Activated CD4-positive, alpha-beta T cell treated with anti-CD3 and anti-CD28 coated beads, Interleukin-2, amount 10 ng/mL, durations not matched to agents 24 days and 14 days (primary cell): ENCODE measurements around the gene STARD8. TPM values are rescaled to one million over a fixed set of nuclear protein-coding genes. Genes with fewer than 3 reads are reported as not detected.
"Not testable (repeated sequence)": the region's sequence is repeated elsewhere in the genome, so short reads cannot be mapped to it uniquely, and the experiment has no call there.

Source experiments
- DNase-seq: peaks from one replicate; pipeline ENCODE4 v3.0.0; 2022
- H3K27ac Mint-ChIP-seq: one replicate; pipeline ENCODE4 v1.8.0; 2022; ENCODE audit warnings: mild to moderate bottlenecking, mixed read lengths
- H3K27me3 Mint-ChIP-seq: one replicate; pipeline ENCODE4 v1.8.0; 2022; ENCODE audit warnings: mixed read lengths
- H3K36me3 Mint-ChIP-seq: one replicate; pipeline ENCODE4 v1.8.0; 2022; ENCODE audit warnings: low read depth, mild to moderate bottlenecking, mixed read lengths
- H3K4me1 Mint-ChIP-seq: one replicate; pipeline ENCODE4 v1.8.0; 2021; ENCODE audit warnings: mixed read lengths
- H3K4me3 Mint-ChIP-seq: one replicate; pipeline ENCODE4 v1.8.0; 2022; ENCODE audit warnings: mild to moderate bottlenecking, moderate library complexity, mixed read lengths
- H3K9me3 Mint-ChIP-seq: one replicate; pipeline ENCODE4 v1.8.0; 2021; ENCODE audit warnings: mixed read lengths
- intact Hi-C: fragments of 100-400 bp; cut with micrococcal nuclease; formaldehyde crosslinking; loops from one replicate; pipeline ENCODE4 v1.15.1; 2023
- total RNA-seq: library from RNA; stranded (reverse); gene quantifications from 2 replicates; pipeline ENCODE4 v1.2.3, GENCODE V29; 2022

The STARD8 gene
- total RNA-seq, 1 donor from 2014 or later: 2.5 TPM

DNA sequence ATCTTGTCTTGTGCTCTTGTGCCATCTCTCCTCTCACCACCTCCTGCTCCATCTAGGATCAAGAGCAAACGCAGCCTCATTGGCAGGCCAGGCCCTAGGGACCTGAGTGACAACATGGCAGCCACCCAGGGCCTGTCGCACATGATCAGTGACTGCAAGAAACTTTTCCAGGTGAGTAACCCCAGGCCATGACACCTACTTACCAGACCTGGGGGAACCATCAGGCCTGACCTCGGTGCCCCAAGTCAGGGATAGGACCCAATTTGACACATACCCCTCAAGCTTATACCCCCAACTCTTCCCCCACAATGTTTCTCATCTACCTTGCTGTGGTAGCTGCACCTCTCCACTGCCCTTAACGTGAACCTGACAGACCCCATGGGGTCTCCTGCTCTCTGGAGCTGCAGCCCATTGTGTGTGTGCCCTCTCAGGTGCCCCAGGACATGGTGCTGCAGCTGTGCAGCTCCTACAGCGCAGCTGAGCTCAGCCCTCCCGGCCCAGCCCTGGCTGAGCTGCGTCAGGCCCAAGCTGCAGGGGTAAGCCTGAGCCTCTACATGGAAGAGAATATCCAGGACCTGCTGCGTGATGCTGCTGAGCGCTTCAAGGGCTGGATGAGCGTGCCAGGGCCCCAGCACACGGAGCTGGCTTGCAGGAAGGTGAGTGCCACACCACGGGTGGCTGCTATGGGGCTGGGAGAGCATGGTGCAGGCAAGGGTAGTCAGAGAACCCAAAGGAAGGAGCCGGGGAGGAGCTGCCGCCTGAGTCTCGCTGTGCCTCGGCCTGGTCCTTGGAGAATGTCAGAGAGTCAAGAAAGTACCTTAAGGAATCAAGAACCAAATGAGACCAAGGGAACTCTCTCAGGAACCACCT, 74.8 kb downstream of the STARD8 start:
- Mint-ChIP-seq H3K4me3 (no peak overlapping the region), H3K9me3 (no peaks in the 10 kb centered on the region), H3K27me3 (no peaks in the 10 kb centered on the region), H3K4me1 (no peaks in the 10 kb centered on the region), H3K27ac (no peak overlapping the region), H3K36me3 (no peaks in the 10 kb centered on the region)
- intact Hi-C loops: loop anchor here (10.0 kb wide), 1 partner anchor 563 kb away; no protein-coding TSS in a partner anchor
- no peak for DNase-seq

DNA sequence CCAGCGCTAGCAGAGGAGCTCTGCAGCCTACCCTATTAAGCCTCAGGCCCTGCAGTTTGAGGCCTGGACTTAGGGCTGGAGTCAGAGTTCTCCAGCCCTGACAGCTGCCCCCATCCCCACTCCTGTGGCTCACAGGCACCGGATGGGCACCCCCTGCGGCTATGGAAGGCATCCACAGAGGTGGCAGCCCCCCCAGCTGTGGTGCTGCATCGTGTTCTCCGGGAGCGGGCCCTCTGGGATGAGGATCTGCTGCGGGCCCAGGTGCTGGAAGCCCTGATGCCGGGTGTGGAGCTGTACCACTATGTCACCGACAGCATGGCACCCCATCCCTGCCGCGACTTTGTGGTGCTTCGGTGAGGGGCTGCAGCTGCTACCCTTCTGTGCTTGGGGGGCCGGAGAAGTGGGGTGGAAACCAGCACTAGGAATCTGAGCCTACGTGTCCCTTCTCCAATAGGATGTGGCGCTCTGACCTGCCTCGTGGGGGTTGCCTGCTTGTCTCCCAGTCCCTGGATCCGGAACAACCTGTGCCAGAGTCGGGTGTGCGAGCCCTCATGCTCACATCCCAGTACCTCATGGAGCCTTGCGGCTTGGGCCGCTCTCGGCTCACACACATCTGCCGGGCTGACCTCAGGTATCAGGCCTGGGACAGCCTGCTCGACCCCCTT, 76.2 kb downstream of the STARD8 start:
- intact Hi-C loops: loop anchor here (10.0 kb wide), 1 partner anchor 561 kb away; no protein-coding TSS in a partner anchor
- no peak overlapping the region for H3K27ac Mint-ChIP-seq

GRCh38 chrX:68724531-68725020, 77.1 kb downstream of the STARD8 start:
- Mint-ChIP-seq H3K9me3 (no peaks in the 10 kb centered on the region), H3K27ac (no peak overlapping the region), H3K36me3 (no peaks in the 10 kb centered on the region), H3K4me3 (no peak overlapping the region), H3K4me1 (no peaks in the 10 kb centered on the region), H3K27me3 (no peaks in the 10 kb centered on the region)
- no peak for DNase-seq
- intact Hi-C loops: loop anchor here (10.0 kb wide), 1 partner anchor 560 kb away; no protein-coding TSS in a partner anchor

More for the DNA sequence above, 76.2 kb downstream of the STARD8 start:
- Mint-ChIP-seq H3K9me3 (no peaks in the 10 kb centered on the region), H3K4me3 (no peak overlapping the region), H3K4me1 (no peaks in the 10 kb centered on the region), H3K27me3 (no peaks in the 10 kb centered on the region), H3K36me3 (no peaks in the 10 kb centered on the region)
- no peak for DNase-seq

GRCh38 chrX:68725756-68726365, 78.4 kb downstream of the STARD8 start:
- Mint-ChIP-seq H3K27me3 (no peaks in the 10 kb centered on the region), H3K4me1 (no peaks in the 10 kb centered on the region), H3K27ac (no peak overlapping the region), H3K9me3 (no peaks in the 10 kb centered on the region), H3K36me3 (no peaks in the 10 kb centered on the region), H3K4me3 (no peak overlapping the region)
- intact Hi-C loops: loop anchor here (10.0 kb wide), 1 partner anchor 559 kb away; no protein-coding TSS in a partner anchor
- no peak for DNase-seq

DNA sequence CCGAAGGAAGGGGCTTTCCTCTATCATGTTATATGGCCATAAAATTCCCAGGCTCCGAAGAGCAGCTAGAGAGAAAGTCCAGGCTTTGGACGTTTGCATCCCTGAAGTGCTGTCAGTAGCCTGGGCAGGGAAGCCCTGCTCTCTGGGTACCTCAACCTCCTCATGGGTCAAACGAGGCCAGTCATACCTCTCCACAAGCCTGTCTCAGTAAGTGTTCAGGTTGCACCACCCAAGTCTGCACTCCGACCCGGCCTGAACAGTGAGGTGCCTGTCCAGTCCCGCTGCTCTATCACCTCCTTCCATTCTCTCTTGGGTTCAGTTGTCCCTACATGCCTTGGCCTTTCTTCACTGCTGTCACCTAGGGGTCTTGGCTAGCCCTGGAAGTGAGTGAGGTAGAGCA, 78.9 kb downstream of the STARD8 start:
- no peak overlapping the region for H3K27ac Mint-ChIP-seq
- no peaks in the 10 kb centered on the region for H3K9me3 Mint-ChIP-seq
- H3K4me3 Mint-ChIP-seq: no peak overlapping the region
- no peak for DNase-seq
- H3K4me1 Mint-ChIP-seq: no peaks in the 10 kb centered on the region
- no peaks in the 10 kb centered on the region for H3K36me3 Mint-ChIP-seq
- no peaks in the 10 kb centered on the region for H3K27me3 Mint-ChIP-seq
- intact Hi-C loops: loop anchor here (10.0 kb wide), 1 partner anchor 558 kb away; no protein-coding TSS in a partner anchor

DNA sequence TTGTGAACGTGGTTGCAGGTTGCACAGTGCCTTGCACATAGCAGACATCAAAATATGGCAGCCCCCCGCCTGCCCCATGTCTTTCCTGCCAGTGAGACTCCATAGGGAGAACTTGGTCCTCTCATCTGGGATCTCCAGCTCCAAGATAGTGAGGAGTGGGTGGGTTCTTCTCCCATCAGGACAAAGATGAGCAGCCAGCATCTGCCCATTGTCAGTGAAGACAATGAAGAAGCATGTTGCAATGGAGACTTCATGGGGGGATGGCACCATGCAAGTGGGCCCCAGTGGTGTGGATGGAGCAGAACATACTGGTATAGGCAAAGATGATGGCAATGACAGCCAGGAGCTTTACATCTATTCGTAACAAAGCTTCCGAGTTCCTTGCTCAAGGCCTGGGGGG, 80.2 kb downstream of the STARD8 start:
- no peaks in the 10 kb centered on the region for H3K36me3 Mint-ChIP-seq
- no peaks in the 10 kb centered on the region for H3K9me3 Mint-ChIP-seq
- intact Hi-C loops: loop anchor here (10.0 kb wide), 1 partner anchor 557 kb away; no protein-coding TSS in a partner anchor
- no peaks in the 10 kb centered on the region for H3K4me1 Mint-ChIP-seq
- no peak overlapping the region for H3K27ac Mint-ChIP-seq
- H3K4me3 Mint-ChIP-seq: no peak overlapping the region
- DNase-seq: no peak
- H3K27me3 Mint-ChIP-seq: no peaks in the 10 kb centered on the region

- DNase-seq: no peak
These were observed 80.7 kb downstream of the STARD8 start for GRCh38 chrX:68728186-68728585.

DNA sequence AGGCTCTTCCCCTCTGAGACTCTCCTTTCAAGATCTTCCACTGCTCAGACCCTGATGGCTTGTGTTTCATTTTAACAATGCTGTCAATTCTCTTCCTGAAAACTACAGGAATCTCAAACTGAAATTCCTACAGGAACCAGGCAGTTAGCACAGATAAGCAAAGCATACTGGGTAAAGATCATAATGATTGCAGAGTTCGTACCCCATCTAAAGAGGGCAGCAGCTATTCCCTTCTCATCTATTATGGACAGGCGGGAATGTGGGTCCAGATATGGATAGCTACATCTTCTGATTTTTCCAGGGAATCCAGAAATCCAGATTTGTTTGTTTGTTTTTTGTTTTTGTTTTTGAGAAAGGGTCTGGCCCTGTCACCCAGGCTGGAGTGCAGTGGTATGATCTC, 83.8 kb downstream of the STARD8 start:
- no peaks in the 10 kb centered on the region for H3K9me3 Mint-ChIP-seq
- intact Hi-C loops: loop anchor here (5.0 kb wide), 2 partner anchors 76 to 96 kb away; partner anchors contain the start of gene EFNB1
- no peak overlapping the region for H3K27ac Mint-ChIP-seq
- no peak overlapping the region for H3K4me3 Mint-ChIP-seq
- H3K36me3 Mint-ChIP-seq: no peaks in the 10 kb centered on the region
- no peak for DNase-seq
- H3K27me3 Mint-ChIP-seq: peaks cover 2% of the 10 kb centered on the region
- H3K4me1 Mint-ChIP-seq: peaks cover 2% of the 10 kb centered on the region

More at GRCh38 chrX:68728186-68728585, 80.7 kb downstream of the STARD8 start:
- Mint-ChIP-seq H3K27ac (no peak overlapping the region), H3K4me3 (no peak overlapping the region), H3K27me3 (no peaks in the 10 kb centered on the region), H3K36me3 (no peaks in the 10 kb centered on the region), H3K4me1 (peaks cover 2% of the 10 kb centered on the region), H3K9me3 (no peaks in the 10 kb centered on the region)
- intact Hi-C loops: loop anchor here (10.0 kb wide), 1 partner anchor 557 kb away; no protein-coding TSS in a partner anchor

GRCh38 chrX:68732906-68733493, 85.5 kb downstream of the STARD8 start:
- H3K27me3 Mint-ChIP-seq: peaks cover 2% of the 10 kb centered on the region
- peaks cover 2% of the 10 kb centered on the region for H3K4me1 Mint-ChIP-seq
- no peaks in the 10 kb centered on the region for H3K9me3 Mint-ChIP-seq

DNA sequence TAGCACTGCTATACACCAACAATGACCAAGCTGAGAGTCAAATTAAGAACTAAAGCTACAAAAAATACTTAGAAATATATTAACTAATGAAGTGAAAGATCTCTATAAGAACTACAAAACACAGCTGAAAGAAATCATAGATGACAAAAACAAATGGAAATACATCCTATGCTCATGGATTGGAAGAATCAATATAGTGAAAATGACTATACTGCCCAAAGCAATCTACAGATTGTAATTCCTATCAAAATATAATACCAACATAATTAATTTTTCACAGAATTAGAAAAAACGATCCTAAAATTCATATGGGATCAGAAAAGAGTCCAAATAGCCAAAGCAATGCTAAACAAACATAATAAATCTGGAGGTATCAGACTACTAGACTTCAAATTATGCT, 87.8 kb downstream of the STARD8 start:
- no peak overlapping the region for H3K27ac Mint-ChIP-seq
- intact Hi-C loops: no loop called here
- H3K36me3 Mint-ChIP-seq: no peaks in the 10 kb centered on the region
- peaks cover 2% of the 10 kb centered on the region for H3K4me1 Mint-ChIP-seq
- H3K9me3 Mint-ChIP-seq: no peaks in the 10 kb centered on the region
- DNase-seq: no peak
- H3K27me3 Mint-ChIP-seq: peaks cover 2% of the 10 kb centered on the region
- no peak overlapping the region for H3K4me3 Mint-ChIP-seq

More at GRCh38 chrX:68732906-68733493, 85.5 kb downstream of the STARD8 start:
- peak; percentile 89 for DNase-seq
- Mint-ChIP-seq H3K36me3 (no peaks in the 10 kb centered on the region), H3K27ac (no peak overlapping the region), H3K4me3 (no peak overlapping the region)
- intact Hi-C loops: loop anchor here (5.0 kb wide), 2 partner anchors 74 to 94 kb away; partner anchors contain the start of gene EFNB1

DNA sequence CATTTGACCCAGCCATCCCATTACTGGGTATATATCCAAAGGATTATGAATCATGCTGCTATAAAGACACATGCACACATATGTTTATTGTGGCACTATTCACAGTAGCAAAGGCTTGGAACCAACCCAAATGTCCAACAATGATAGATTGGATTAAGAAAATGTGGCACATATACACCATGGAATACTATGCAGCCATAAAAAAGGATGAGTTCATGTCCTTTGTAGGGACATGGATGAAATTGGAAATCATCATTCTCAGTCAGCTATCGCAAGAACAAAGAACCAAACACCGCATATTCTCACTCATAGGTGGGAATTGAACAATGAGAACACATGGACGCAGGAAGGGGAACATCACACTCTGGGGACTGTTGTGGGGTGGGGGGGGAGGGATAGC, 94.4 kb downstream of the STARD8 start:
- DNase-seq, H3K9me3 Mint-ChIP-seq, H3K27ac Mint-ChIP-seq, H3K36me3 Mint-ChIP-seq, H3K4me1 Mint-ChIP-seq, H3K27me3 Mint-ChIP-seq, H3K4me3 Mint-ChIP-seq, intact Hi-C loops: not testable (repeated sequence)

GRCh38 chrX:68743754-68744153, 96.3 kb downstream of the STARD8 start:
- intact Hi-C loops: no loop called here

GRCh38 chrX:68746988-68747387, 99.5 kb downstream of the STARD8 start:
- Mint-ChIP-seq H3K27ac (no peak overlapping the region), H3K27me3 (no peaks in the 10 kb centered on the region), H3K4me3 (no peak overlapping the region), H3K4me1 (peaks cover 3% of the 10 kb centered on the region), H3K9me3 (no peaks in the 10 kb centered on the region), H3K36me3 (no peaks in the 10 kb centered on the region)
- no peak for DNase-seq
- intact Hi-C loops: no loop called here

More at GRCh38 chrX:68743754-68744153, 96.3 kb downstream of the STARD8 start:
- no peaks in the 10 kb centered on the region for H3K27me3 Mint-ChIP-seq
- H3K36me3 Mint-ChIP-seq: no peaks in the 10 kb centered on the region
- no peak for DNase-seq
- no peak overlapping the region for H3K4me3 Mint-ChIP-seq
- H3K9me3 Mint-ChIP-seq: no peaks in the 10 kb centered on the region
- no peaks in the 10 kb centered on the region for H3K4me1 Mint-ChIP-seq
- no peak overlapping the region for H3K27ac Mint-ChIP-seq
